ENCODE measurements around the gene EP300. TPM values are rescaled to one million over a fixed set of nuclear protein-coding genes. Genes with fewer than 3 reads are reported as not detected.

EP300 gene
- total and polyA plus RNA-seq, 2 of the 8 experiments (the other 6 are each of a cell fraction or from before 2014, with no cell fraction given), result 39.5 to 109 TPM

GRCh38 chr22:41070665-41071331 lies 21.6 kb upstream of the EP300 start (continued):
- TF ChIP-seq, protein P1, sequence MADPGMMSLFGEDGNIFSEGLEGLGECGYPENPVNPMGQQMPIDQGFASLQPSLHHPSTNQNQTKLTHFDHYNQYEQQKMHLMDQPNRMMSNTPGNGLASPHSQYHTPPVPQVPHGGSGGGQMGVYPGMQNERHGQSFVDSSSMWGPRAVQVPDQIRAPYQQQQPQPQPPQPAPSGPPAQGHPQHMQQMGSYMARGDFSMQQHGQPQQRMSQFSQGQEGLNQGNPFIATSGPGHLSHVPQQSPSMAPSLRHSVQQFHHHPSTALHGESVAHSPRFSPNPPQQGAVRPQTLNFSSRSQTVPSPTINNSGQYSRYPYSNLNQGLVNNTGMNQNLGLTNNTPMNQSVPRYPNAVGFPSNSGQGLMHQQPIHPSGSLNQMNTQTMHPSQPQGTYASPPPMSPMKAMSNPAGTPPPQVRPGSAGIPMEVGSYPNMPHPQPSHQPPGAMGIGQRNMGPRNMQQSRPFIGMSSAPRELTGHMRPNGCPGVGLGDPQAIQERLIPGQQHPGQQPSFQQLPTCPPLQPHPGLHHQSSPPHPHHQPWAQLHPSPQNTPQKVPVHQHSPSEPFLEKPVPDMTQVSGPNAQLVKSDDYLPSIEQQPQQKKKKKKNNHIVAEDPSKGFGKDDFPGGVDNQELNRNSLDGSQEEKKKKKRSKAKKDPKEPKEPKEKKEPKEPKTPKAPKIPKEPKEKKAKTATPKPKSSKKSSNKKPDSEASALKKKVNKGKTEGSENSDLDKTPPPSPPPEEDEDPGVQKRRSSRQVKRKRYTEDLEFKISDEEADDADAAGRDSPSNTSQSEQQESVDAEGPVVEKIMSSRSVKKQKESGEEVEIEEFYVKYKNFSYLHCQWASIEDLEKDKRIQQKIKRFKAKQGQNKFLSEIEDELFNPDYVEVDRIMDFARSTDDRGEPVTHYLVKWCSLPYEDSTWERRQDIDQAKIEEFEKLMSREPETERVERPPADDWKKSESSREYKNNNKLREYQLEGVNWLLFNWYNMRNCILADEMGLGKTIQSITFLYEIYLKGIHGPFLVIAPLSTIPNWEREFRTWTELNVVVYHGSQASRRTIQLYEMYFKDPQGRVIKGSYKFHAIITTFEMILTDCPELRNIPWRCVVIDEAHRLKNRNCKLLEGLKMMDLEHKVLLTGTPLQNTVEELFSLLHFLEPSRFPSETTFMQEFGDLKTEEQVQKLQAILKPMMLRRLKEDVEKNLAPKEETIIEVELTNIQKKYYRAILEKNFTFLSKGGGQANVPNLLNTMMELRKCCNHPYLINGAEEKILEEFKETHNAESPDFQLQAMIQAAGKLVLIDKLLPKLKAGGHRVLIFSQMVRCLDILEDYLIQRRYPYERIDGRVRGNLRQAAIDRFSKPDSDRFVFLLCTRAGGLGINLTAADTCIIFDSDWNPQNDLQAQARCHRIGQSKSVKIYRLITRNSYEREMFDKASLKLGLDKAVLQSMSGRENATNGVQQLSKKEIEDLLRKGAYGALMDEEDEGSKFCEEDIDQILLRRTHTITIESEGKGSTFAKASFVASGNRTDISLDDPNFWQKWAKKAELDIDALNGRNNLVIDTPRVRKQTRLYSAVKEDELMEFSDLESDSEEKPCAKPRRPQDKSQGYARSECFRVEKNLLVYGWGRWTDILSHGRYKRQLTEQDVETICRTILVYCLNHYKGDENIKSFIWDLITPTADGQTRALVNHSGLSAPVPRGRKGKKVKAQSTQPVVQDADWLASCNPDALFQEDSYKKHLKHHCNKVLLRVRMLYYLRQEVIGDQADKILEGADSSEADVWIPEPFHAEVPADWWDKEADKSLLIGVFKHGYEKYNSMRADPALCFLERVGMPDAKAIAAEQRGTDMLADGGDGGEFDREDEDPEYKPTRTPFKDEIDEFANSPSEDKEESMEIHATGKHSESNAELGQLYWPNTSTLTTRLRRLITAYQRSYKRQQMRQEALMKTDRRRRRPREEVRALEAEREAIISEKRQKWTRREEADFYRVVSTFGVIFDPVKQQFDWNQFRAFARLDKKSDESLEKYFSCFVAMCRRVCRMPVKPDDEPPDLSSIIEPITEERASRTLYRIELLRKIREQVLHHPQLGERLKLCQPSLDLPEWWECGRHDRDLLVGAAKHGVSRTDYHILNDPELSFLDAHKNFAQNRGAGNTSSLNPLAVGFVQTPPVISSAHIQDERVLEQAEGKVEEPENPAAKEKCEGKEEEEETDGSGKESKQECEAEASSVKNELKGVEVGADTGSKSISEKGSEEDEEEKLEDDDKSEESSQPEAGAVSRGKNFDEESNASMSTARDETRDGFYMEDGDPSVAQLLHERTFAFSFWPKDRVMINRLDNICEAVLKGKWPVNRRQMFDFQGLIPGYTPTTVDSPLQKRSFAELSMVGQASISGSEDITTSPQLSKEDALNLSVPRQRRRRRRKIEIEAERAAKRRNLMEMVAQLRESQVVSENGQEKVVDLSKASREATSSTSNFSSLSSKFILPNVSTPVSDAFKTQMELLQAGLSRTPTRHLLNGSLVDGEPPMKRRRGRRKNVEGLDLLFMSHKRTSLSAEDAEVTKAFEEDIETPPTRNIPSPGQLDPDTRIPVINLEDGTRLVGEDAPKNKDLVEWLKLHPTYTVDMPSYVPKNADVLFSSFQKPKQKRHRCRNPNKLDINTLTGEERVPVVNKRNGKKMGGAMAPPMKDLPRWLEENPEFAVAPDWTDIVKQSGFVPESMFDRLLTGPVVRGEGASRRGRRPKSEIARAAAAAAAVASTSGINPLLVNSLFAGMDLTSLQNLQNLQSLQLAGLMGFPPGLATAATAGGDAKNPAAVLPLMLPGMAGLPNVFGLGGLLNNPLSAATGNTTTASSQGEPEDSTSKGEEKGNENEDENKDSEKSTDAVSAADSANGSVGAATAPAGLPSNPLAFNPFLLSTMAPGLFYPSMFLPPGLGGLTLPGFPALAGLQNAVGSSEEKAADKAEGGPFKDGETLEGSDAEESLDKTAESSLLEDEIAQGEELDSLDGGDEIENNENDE (IDR thresholded peaks at IDR 0.05; ENCODE audit: insufficient replicate concordance, low read length), result no peak
- no peak for TF ChIP-seq EGR1 (IDR thresholded peaks at IDR 0.05; ENCODE audit: borderline replicate concordance, low read depth, low read length)
- TF ChIP-seq TAF7 (optimal IDR thresholded peaks at IDR 0.05; ENCODE audit: borderline replicate concordance, low read depth, low read length), result no peak
- TF ChIP-seq, protein P2, sequence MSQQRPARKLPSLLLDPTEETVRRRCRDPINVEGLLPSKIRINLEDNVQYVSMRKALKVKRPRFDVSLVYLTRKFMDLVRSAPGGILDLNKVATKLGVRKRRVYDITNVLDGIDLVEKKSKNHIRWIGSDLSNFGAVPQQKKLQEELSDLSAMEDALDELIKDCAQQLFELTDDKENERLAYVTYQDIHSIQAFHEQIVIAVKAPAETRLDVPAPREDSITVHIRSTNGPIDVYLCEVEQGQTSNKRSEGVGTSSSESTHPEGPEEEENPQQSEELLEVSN (IDR thresholded peaks at IDR 0.05), result no peak
- TF ChIP-seq GABPA (IDR thresholded peaks at IDR 0.05; ENCODE audit: borderline replicate concordance, insufficient read depth, low read length), result no peak
- no peak for TF ChIP-seq SP2 (IDR thresholded peaks at IDR 0.05; ENCODE audit: low read length)
